Rectal smooth muscle tissue (tissue), 1 donor: ENCODE data around the gene PPP1CC.
"Not testable (repeated sequence)": the region's sequence is repeated elsewhere in the genome, so short reads cannot be mapped to it uniquely, and the experiment has no call there.

Experiments
- H3K27ac ChIP-seq: one replicate; pipeline ENCODE4 v1.7.0; 2013; ENCODE audit warnings: low read depth, low read length, inconsistent platforms
- H3K27me3 ChIP-seq: one replicate; pipeline ENCODE4 v1.7.0; 2013; ENCODE audit warnings: low read length; ENCODE audit not compliant: control insufficient read depth, insufficient read depth
- H3K36me3 ChIP-seq: one replicate; pipeline ENCODE4 v1.7.0; 2013; ENCODE audit warnings: low read length; ENCODE audit not compliant: control insufficient read depth, insufficient read depth
- H3K4me1 ChIP-seq: one replicate; pipeline ENCODE4 v1.7.0; 2013; ENCODE audit warnings: low read length; ENCODE audit not compliant: control insufficient read depth, insufficient read depth
- H3K4me3 ChIP-seq: one replicate; pipeline ENCODE4 v1.7.0; 2013; ENCODE audit warnings: low read length
- H3K9ac ChIP-seq: one replicate; pipeline ENCODE4 v1.7.0; 2013; ENCODE audit warnings: low read length

PPP1CC gene

GRCh38 chr12:110768960-110769359 is 26.3 kb upstream of the PPP1CC start:
- Histone ChIP-seq H3K4me1 (no peaks in the 10 kb centered on the region), H3K9ac (no peak overlapping the region), H3K27ac (no peak overlapping the region), H3K36me3 (no peaks in the 10 kb centered on the region), H3K27me3 (no peaks in the 10 kb centered on the region), H3K4me3 (no peak overlapping the region)

GRCh38 chr12:110767863-110768262 is 25.2 kb upstream of the PPP1CC start:
- H3K27ac ChIP-seq = no peak overlapping the region
- H3K36me3 ChIP-seq = no peaks in the 10 kb centered on the region
- no peaks in the 10 kb centered on the region for H3K4me1 ChIP-seq
- H3K9ac ChIP-seq = no peak overlapping the region
- H3K27me3 ChIP-seq = no peaks in the 10 kb centered on the region
- no peak overlapping the region for H3K4me3 ChIP-seq

GRCh38 chr12:110766311-110767154 is 23.8 kb upstream of the PPP1CC start:
- no peak overlapping the region for H3K4me3 ChIP-seq
- no peak overlapping the region for H3K27ac ChIP-seq
- no peaks in the 10 kb centered on the region for H3K36me3 ChIP-seq
- no peak overlapping the region for H3K9ac ChIP-seq
- no peaks in the 10 kb centered on the region for H3K27me3 ChIP-seq
- no peaks in the 10 kb centered on the region for H3K4me1 ChIP-seq

GRCh38 chr12:110765572-110765971 is 22.9 kb upstream of the PPP1CC start:
- H3K9ac ChIP-seq, H3K4me3 ChIP-seq, H3K36me3 ChIP-seq, H3K4me1 ChIP-seq, H3K27ac ChIP-seq, H3K27me3 ChIP-seq: not testable (repeated sequence)

- no peaks in the 10 kb centered on the region for H3K4me1 ChIP-seq
- H3K36me3 ChIP-seq = no peaks in the 10 kb centered on the region
- H3K27me3 ChIP-seq = no peaks in the 10 kb centered on the region
- no peak overlapping the region for H3K27ac ChIP-seq
- H3K4me3 ChIP-seq = no peak overlapping the region
- H3K9ac ChIP-seq = no peak overlapping the region
Measured at GRCh38 chr12:110765111-110765510, 22.4 kb upstream of the PPP1CC start.

GRCh38 chr12:110763583-110763982 is 20.9 kb upstream of the PPP1CC start:
- Histone ChIP-seq H3K4me1 (no peaks in the 10 kb centered on the region), H3K27me3 (no peaks in the 10 kb centered on the region), H3K9ac (no peak overlapping the region), H3K36me3 (no peaks in the 10 kb centered on the region), H3K4me3 (no peak overlapping the region), H3K27ac (no peak overlapping the region)

GRCh38 chr12:110762891-110763290 is 20.2 kb upstream of the PPP1CC start:
- Histone ChIP-seq H3K27ac (no peak overlapping the region), H3K36me3 (no peaks in the 10 kb centered on the region), H3K27me3 (no peaks in the 10 kb centered on the region), H3K4me3 (no peak overlapping the region), H3K9ac (no peak overlapping the region), H3K4me1 (no peaks in the 10 kb centered on the region)

- no peaks in the 10 kb centered on the region for H3K27me3 ChIP-seq
Measured at GRCh38 chr12:110760204-110760609, 17.5 kb upstream of the PPP1CC start.

GRCh38 chr12:110758922-110759321 is 16.2 kb upstream of the PPP1CC start:
- Histone ChIP-seq H3K36me3 (no peaks in the 10 kb centered on the region), H3K27me3 (no peaks in the 10 kb centered on the region), H3K4me3 (no peak overlapping the region), H3K27ac (no peak overlapping the region), H3K9ac (no peak overlapping the region), H3K4me1 (no peaks in the 10 kb centered on the region)

More at GRCh38 chr12:110760204-110760609, 17.5 kb upstream of the PPP1CC start:
- no peaks in the 10 kb centered on the region for H3K4me1 ChIP-seq
- no peak overlapping the region for H3K9ac ChIP-seq
- H3K27ac ChIP-seq = no peak overlapping the region
- no peak overlapping the region for H3K4me3 ChIP-seq
- no peaks in the 10 kb centered on the region for H3K36me3 ChIP-seq

- no peak overlapping the region for H3K9ac ChIP-seq
Measured at GRCh38 chr12:110756611-110757010, 13.9 kb upstream of the PPP1CC start.

GRCh38 chr12:110754101-110754793 is 11.6 kb upstream of the PPP1CC start:
- no peak overlapping the region for H3K4me3 ChIP-seq
- no peaks in the 10 kb centered on the region for H3K27me3 ChIP-seq
- no peak overlapping the region for H3K27ac ChIP-seq
- H3K9ac ChIP-seq = no peak overlapping the region
- H3K4me1 ChIP-seq = no peaks in the 10 kb centered on the region
- H3K36me3 ChIP-seq = no peaks in the 10 kb centered on the region

More at GRCh38 chr12:110756611-110757010, 13.9 kb upstream of the PPP1CC start:
- Histone ChIP-seq H3K4me1 (no peaks in the 10 kb centered on the region), H3K27me3 (no peaks in the 10 kb centered on the region), H3K27ac (no peak overlapping the region), H3K36me3 (no peaks in the 10 kb centered on the region), H3K4me3 (no peak overlapping the region)

GRCh38 chr12:110750784-110751461 is 8.2 kb upstream of the PPP1CC start:
- H3K36me3 ChIP-seq = no peaks in the 10 kb centered on the region
- H3K9ac ChIP-seq = no peak overlapping the region
- H3K27ac ChIP-seq = peak overlapping the region; percentile 68
- H3K27me3 ChIP-seq = no peaks in the 10 kb centered on the region
- no peaks in the 10 kb centered on the region for H3K4me1 ChIP-seq
- H3K4me3 ChIP-seq = no peak overlapping the region
